Fibroblast of skin of left biceps (primary cell): ENCODE data around the gene EFCAB13.

ENCODE experiments used
- DNase-seq, 2 experiments: peaks; one replicate each; pipeline ENCODE4 v3.0.0-alpha.2; 2013; ENCODE audit warnings: low read depth in 2 of 2

Gene EFCAB13

DNA sequence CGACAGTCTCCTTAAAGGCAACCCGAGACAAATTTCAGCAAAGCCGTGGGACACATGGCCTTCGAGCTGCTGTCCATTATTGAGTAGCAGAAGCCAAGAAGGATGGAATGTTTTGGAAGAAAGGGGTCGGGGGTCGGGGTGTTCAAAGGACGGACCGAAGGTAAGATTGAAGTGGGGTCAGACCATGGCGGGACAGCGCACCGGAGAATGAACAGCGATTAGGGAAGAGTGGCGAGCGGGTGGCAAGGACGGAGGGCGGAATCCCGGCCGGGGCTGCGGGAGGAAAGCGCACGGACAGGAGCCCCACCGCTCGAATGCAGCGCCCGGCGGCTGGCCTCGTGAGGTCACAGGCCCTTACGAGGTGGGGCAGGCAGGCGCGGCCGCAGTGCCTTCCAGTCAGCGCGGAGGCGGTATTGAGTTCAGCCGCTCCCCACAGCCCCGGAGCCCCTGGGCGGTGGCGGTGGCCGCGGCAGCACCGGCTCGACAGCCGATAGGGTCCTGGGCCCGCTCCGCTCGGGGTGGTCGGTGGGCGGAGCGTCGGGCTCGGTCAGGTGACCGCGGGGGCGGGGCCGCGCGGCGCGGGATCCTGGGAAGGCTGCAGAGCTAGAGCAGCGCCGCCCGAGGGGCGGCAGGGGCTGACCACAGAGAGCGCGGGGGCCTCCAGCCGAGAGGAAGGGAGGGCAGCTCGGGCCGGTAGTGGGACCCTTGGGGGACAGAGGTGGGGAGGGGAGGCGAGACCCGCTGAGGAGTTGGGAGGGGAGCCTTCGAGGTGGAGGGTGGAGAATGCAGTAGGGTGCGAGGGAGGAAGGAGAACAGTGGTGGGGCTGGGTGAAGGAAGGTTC is at the start of gene EFCAB13:
Gene EFCAB13 (plus strand): TSS at position 574 of the 842 bp plus-strand sequence. CDS start 4,399 bp downstream, outside the sequence.
- DNase-seq: peak; percentile 37 to 44

DNA sequence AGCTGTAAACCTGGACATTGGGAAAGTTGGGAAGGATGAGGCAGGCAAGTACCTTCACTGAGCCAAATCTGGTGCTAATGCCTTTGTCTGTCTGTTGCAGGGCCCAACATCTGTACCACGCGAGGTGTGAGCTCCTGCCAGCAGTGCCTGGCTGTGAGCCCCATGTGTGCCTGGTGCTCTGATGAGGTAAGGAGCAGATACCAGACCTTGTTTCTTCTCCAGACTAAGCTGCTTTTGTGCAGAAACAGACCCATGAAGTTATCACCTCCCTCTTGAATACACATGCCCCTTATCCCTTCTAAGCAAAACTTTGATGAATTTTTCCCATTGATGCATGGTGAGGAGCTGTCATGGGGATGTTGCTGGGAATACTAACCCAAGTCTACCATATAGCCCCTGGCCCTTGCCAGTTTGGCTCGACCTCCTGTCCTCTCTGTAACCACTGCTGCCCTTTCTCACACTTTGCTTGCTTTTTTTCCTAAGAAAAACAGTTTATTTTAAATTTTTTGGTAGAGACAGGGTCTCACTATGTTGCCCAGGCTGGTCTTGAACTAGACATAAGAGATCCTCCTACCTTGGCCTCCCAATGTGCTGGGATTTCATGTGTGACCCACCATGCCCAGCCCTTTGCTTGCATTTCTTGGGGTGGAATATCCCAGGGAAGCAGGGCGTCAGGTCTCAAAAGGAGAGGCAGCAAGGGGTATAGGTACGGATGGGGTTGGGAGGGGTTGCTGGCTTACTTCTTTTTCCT is 49.3 kb upstream of the EFCAB13 start:
- DNase-seq: no peak

DNA sequence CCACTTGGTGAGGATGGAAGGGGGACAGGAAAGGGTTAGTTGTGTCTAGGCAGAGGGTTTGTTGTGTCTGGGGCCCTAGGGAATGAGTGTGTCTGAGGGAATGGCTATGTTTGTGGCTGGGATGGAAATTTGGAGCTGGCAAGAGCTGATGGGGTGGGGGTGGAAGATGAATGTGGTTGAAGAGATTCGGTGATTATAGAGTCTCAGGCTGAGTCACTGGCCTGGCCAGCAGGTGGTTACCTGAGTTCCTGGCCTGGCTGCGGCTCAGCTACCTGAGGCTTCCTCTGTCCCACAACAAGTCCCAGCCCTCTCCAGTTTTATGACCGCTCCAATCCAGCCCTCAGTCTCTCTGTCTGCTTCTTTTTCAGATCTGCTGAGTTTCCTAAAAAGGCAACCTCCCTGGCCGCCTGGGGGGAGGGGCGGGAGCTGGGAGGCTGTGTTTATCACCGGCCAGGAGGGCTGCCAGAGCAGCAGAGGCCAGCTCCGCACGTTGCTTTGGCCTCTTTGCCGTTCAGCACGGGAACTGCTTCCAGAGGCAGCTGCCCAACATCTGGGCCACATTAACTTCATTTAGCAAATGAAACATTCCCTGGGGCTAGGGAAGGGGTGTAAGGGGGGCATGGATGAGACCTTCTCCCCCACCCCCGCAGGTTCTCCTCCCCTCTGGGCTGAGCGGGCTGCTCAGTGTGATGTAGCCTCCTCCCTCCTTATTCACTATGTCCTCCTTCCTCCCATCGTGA is 48.3 kb upstream of the EFCAB13 start:
- DNase-seq: peak; percentile 86 to 87

DNA sequence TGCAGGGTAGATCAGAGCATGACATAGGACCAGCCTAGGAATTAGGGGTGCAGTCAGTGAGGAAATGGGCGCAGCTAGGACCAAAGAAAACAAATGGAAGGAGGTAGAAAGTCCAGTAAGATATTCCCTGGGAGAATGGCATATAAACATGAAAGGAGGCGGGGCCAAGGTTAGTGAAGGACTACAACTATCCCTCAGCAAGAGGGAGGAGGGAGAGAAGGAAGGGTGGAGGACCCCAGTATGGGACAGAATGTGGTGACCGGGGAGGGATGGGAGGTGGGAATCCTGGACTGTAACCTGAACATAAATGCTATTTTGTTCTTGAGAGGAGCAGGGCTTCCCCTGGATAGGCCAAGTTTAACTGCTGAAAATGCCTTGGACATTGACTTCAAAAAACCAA is 47.3 kb upstream of the EFCAB13 start:
- no peak for DNase-seq

DNA sequence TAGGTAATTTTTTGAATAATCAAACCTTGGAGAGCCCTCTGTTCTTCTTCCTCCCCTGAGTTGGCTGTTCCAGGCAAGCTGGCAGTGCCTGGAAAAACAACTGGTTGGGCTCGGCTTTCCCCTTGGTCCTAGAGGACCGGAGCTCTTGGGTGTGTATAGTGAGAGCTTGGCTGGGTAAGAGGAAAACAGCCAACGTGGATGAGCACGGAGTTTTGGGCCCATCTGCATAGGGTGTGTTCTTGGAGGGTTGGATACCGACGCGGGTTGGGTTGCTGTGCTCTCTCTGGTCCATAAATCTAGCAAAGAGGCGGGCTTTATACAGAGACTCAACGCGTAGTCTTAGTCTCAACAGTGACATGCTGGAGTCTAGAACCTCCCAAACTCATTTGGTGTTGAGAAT is 46.9 kb upstream of the EFCAB13 start:
- peak; percentile 80 to 81 for DNase-seq

DNA sequence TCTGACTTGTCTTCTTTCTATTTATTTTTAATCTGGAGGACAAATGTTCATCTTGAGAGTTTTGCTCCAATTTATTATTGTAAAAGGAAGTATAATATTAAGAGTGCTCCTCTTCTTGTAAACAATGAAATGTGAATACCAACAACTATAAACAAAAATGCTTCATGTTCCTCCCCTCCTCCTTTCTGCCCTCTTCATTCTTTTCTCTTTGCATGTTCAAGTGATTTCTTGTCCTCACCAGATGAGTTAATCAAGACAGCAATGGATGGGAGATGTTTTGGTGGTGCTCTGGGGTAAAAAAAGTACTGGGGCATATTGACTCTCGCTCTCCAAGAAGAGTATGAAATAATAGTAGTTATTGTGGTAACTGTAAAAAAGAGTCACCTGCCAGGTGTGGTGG is 45.8 kb upstream of the EFCAB13 start:
- DNase-seq: no peak

DNA sequence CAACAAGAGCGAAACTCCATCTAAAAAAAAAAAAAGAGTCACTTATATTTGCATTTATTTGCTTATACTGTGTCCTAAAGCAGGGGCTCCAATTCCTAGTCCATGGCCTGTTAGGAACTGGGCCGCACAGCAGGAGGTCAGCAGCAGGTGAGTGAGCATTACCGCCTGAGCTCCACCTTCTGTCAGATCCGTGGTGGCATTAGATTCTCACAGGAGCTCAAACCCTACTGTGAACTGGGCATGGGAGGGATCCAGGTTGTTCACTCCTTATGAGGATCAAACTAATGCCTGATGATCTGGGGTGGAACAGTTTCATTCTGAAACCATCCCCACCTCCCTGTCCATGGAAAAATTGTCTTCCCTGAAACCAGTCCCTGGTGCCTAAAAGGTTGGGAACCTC is 45.2 kb upstream of the EFCAB13 start:
- no peak for DNase-seq

DNA sequence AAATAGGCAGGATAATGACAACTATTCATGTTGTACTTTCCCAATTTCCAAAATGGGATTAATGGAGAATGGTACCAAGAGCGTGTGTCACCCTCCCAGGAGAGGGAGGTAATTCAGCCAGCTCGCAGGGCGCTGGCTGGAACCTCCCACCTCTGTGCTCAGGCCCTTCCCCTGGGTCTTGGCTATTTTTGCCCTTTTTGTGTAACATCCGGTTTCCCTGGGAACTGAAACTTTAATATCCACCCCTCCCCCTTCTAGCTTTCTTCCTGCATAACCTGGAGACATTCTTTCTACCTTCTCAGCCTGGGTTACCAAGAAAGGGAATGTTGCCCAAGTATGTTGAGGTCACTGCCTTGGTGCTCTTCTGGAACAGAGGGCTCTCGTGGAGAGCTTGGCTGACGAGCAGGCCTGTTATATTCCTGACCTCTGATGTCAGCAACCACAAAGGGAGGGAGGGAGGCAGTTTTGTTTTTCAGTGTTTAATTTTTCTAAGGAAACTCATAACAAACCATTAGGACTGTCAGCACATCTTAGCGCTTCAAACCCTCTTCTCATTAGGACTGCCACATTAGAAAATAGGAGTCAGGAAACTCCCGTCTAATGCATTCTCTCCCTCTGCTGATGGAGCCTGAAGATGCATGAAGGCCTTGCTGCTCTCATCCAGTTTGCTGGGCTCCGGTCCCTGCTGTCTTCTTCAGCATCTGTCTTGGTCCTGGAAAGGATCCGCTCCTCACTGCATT is 44.5 kb upstream of the EFCAB13 start:
- peak; percentile 90 to 91 for DNase-seq

GRCh38 chr17:47280072-47280811 is 43.5 kb upstream of the EFCAB13 start:
- no peak for DNase-seq

DNA sequence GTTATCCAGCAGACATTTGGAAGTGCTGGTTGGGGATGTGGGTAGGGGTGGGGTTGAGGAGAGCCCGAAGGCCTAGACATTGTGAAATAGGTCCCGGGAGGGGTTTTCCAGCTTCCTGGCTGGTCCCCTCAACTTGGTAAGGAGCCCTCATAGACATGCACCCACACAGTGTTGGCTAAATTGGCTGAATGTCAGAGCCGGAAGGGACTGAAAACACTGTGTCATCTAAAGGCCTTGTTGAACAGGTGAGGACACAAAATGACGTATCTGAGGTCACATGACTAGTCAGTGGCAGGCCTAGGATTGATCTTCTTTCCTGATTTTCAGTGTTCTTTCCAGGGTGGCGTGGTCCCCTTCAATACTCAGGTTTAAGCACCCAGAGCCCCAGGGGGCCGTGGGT is 42.5 kb upstream of the EFCAB13 start:
- DNase-seq: no peak

DNA sequence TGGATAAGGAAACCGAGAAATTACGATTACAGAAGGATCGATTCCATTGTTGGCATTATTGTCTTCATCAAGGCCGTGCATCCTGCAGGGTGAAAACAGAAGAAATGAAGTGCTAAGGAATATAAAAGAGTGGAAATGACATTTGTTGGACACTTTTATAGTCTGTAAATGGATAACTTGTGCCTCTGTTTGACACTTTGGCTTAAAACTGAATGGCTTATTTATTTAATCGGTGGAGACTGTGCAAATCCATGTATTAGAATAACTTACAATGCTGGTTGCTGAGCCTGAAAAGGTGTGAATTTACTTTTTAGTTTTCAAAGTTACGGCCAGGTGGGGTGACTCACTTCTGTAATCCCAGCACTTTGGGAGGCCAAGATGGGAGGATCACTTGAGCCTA is 38.8 kb upstream of the EFCAB13 start:
- no peak for DNase-seq

GRCh38 chr17:47286198-47286914 is 37.4 kb upstream of the EFCAB13 start:
- DNase-seq: peak; percentile 36 to 41

DNA sequence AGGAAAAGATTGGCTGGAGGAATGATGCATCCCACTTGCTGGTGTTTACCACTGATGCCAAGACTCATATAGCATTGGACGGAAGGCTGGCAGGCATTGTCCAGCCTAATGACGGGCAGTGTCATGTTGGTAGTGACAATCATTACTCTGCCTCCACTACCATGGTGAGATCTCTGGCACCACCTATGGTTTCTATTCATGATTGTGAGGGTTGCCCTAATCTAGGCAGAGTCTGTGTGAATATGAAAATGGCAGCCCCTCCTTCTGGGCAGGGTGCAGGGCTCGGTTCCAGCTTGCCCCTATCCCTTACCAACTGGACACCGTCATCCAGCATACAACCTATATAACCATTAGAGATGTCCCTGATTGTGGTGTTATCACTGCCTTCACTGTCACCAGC is 36.7 kb upstream of the EFCAB13 start:
- no peak for DNase-seq

DNA sequence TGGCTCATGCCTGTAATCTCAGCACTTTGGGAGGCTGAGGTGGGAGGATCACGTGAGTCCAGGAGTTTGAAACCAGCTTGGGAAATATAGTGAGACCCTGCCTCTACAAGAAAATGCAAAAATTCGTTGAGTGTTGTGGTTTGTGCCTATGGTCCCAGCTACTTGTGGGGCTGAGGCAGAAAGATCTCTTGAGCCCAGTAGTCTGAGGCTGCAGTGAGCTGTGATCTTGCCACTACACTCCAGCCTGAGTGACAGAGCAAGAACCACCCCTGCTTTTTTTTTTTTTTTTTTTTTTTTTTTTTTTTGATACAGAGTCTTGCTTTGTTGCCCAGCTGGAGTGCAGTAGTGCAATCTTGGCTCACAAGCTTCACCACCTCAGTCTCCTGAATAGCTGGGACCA is 36.1 kb upstream of the EFCAB13 start:
- no peak for DNase-seq

DNA sequence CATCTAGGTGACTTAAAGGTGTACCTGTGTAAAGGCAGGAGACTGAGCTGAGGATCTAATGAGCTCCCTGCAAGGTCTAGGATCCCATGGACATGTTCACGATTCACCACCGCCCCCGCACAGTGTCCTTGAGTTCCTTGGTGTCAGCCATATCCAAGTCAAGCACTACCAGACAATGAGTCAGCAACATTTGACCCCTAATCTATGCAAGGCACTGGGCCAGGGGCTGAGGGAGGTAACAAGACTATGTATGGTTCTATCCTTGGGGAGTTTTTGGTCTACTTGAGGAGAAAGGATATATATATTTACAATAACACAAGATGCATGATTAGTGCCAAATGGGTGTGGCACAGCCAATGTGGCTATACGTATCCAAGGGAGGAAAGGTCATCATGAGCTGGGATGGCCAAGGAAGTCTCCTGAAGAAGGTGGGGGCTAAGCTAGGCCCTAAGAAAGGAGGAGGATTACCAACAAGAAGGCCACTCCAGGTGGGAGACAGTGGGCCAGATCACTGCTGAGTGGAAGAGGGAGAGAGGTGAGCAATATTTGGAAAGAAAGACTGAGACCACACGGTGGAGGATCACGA is 35.1 kb upstream of the EFCAB13 start:
- DNase-seq: no peak

- no peak for DNase-seq
Observed at GRCh38 chr17:47289302-47289701, 34.5 kb upstream of the EFCAB13 start.

DNA sequence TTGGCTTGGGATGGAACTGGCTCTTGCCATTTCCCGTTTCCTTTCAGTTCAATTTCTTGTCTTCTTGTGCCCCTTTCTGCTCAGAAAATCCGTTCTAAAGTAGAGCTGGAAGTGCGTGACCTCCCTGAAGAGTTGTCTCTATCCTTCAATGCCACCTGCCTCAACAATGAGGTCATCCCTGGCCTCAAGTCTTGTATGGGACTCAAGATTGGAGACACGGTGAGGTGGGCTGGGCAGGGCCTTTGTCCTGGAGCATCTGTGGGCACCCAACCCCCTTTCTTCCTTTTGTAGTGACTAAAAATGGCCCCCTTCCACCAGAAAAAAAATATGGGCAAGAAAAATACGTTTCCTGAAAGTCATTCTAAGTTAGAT is 32.9 kb upstream of the EFCAB13 start:
- no peak for DNase-seq

GRCh38 chr17:47291242-47291873 is 32.4 kb upstream of the EFCAB13 start:
- DNase-seq: no peak

GRCh38 chr17:47292206-47292605 is 31.5 kb upstream of the EFCAB13 start:
- no peak for DNase-seq
